Neuronal stem cell (in vitro differentiated cells): ENCODE data around the gene DACT2.

Experiments
- DNase-seq: peaks from one replicate; pipeline ENCODE4 v3.0.0-alpha.2; 2013; ENCODE audit warnings: low spot score
- H2AFZ ChIP-seq: one replicate; pipeline ENCODE4 v1.6.1; 2013; ENCODE audit warnings: mild to moderate bottlenecking, low read length, inconsistent platforms
- H2AK5ac ChIP-seq: 2 replicates; pipeline ENCODE4 v1.6.1; 2013; ENCODE audit warnings: low read depth, mild to moderate bottlenecking, inconsistent platforms, low read length, moderate library complexity, mixed read lengths
- H2BK120ac ChIP-seq: 2 replicates; pipeline ENCODE4 v1.6.1; 2013; ENCODE audit warnings: low read depth, mild to moderate bottlenecking, inconsistent platforms, low read length, moderate library complexity, mixed read lengths
- H2BK12ac ChIP-seq: one replicate; pipeline ENCODE4 v1.6.1; 2013; ENCODE audit warnings: low read length, inconsistent platforms
- H2BK15ac ChIP-seq: 2 replicates; pipeline ENCODE4 v1.6.1; 2013; ENCODE audit warnings: mild to moderate bottlenecking, low read length, inconsistent platforms, mixed read lengths
- H2BK5ac ChIP-seq: one replicate; pipeline ENCODE4 v1.6.1; 2013; ENCODE audit warnings: inconsistent platforms, mild to moderate bottlenecking, low read length, moderate library complexity
- H3K14ac ChIP-seq: one replicate; pipeline ENCODE4 v1.6.1; 2013; ENCODE audit warnings: low read length, inconsistent platforms
- H3K18ac ChIP-seq: 2 replicates; pipeline ENCODE4 v1.6.1; 2013; ENCODE audit warnings: low read length, inconsistent platforms
- H3K23ac ChIP-seq: 2 replicates; pipeline ENCODE4 v1.6.1; 2013; ENCODE audit warnings: low read depth, mild to moderate bottlenecking, mixed read lengths, low read length, inconsistent platforms; ENCODE audit not compliant: poor library complexity
- H3K27ac ChIP-seq: replicated peaks from 3 replicates; pipeline ENCODE4 v1.5.1; 2013; ENCODE audit warnings: low read length, inconsistent platforms
- H3K27me3 ChIP-seq, 3 experiments: 2 replicates each; pipeline ENCODE4 v1.6.1; 2013; ENCODE audit warnings: low read length in 3 of 3, mild to moderate bottlenecking in 2 of 3, inconsistent platforms in 1 of 3, low read depth in 1 of 3, mixed read lengths in 1 of 3, moderate library complexity in 1 of 3; ENCODE audit not compliant: control insufficient read depth in 3 of 3, insufficient read depth in 3 of 3
- H3K36me3 ChIP-seq, 2 donors: replicated peaks in 1 of 2; 2 replicates each; pipeline ENCODE4 v1.6.1; 2013; ENCODE audit warnings: low read length in 2 of 2; ENCODE audit not compliant: control insufficient read depth in 2 of 2, insufficient read depth in 2 of 2
- H3K4ac ChIP-seq: 2 replicates; pipeline ENCODE4 v1.6.1; 2013; ENCODE audit warnings: inconsistent platforms, mild to moderate bottlenecking, low read length, moderate library complexity
- H3K4me1 ChIP-seq, 2 donors: 1 replicate in 1 of 2; 2 replicates in 1 of 2; pipeline ENCODE4 v1.6.1; 2013; ENCODE audit warnings: low read length in 2 of 2, low read depth in 1 of 2; ENCODE audit not compliant: control insufficient read depth in 2 of 2, insufficient read depth in 1 of 2
- H3K4me2 ChIP-seq: one replicate; pipeline ENCODE4 v1.6.1; 2013; ENCODE audit warnings: mild to moderate bottlenecking, low read length, inconsistent platforms; ENCODE audit not compliant: insufficient read depth, poor library complexity, severe bottlenecking
- H3K4me3 ChIP-seq, 2 donors: 2 replicates each; pipeline ENCODE4 v1.5.1; 2013; ENCODE audit warnings: low read length in 2 of 2, mild to moderate bottlenecking in 2 of 2, inconsistent platforms in 1 of 2, moderate library complexity in 1 of 2
- H3K79me1 ChIP-seq: one replicate; pipeline ENCODE4 v1.6.1; 2013; ENCODE audit warnings: low read depth, mild to moderate bottlenecking, inconsistent platforms, low read length, moderate library complexity
- H3K9ac ChIP-seq: one replicate; pipeline ENCODE4 v1.6.1; 2013; ENCODE audit warnings: mild to moderate bottlenecking, low read depth, low read length, inconsistent platforms; ENCODE audit not compliant: poor library complexity
- H3K9me3 ChIP-seq, 2 donors: replicated peaks in 1 of 2; 2 replicates each; pipeline versions ENCODE3 to v1.6.1; 2013; ENCODE audit warnings: low read length in 2 of 2, mild to moderate bottlenecking in 2 of 2, inconsistent platforms in 1 of 2, low read depth in 1 of 2, mixed read lengths in 1 of 2, moderate library complexity in 1 of 2; ENCODE audit not compliant: control insufficient read depth in 2 of 2, insufficient read depth in 1 of 2
- H4K8ac ChIP-seq: one replicate; pipeline ENCODE4 v1.6.1; 2013; ENCODE audit warnings: low read depth, mild to moderate bottlenecking, inconsistent platforms, low read length, moderate library complexity
- H4K91ac ChIP-seq: one replicate; pipeline ENCODE4 v1.6.1; 2013; ENCODE audit warnings: low read length, low read depth, mild to moderate bottlenecking, inconsistent platforms; ENCODE audit not compliant: poor library complexity
- WGBS, 2 donors: extraction: QIAGEN DNeasy Blood & Tissue Kit; methylation state at CpG; one replicate each; pipeline ENCODE4 v1.1.7; 2013; ENCODE audit warnings: missing lambda C conversion rate in 2 of 2, mixed read lengths in 1 of 2; ENCODE audit not compliant: insufficient read length in 2 of 2, insufficient replicate concordance in 1 of 2; ENCODE audit errors: extremely low coverage in 2 of 2; 5-methylcytosine and 5-hydroxymethylcytosine counted together

Gene DACT2

DNA sequence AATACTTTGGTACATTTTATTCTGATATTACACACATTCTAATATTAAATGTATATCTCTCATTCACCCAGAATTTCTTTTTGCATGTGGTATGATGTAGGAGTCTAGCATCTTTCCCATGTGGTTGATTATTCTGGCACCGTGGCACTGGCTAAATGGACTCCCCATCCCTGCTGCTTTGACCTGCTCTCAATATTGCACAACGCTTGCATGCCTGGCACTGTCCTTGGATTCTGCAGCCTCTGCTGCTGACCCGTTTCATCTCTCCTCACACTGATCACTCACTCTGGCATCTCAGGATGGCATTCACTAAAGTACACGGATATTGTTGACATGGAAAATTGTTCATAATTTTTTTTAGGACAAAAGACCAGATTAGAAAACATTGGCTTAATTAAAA, 11.5 kb upstream of the DACT2 start:
- Histone ChIP-seq H3K27me3 (no peaks in the 10 kb centered on the region), H2BK12ac (no peak overlapping the region), H4K8ac (no peak overlapping the region), H3K4me2 (no peak overlapping the region), H3K23ac (no peak overlapping the region), H3K9ac (no peak overlapping the region), H3K18ac (no peak overlapping the region), H3K4me3 (peak overlapping the region in 1 of 2 donors; percentile 7), H3K36me3 (no peaks in the 10 kb centered on the region), H3K9me3 (no peaks in the 10 kb centered on the region), H2BK15ac (no peak overlapping the region), H3K14ac (no peak overlapping the region), H4K91ac (no peak overlapping the region), H2AFZ (no peak overlapping the region), H3K4ac (no peak overlapping the region), H2AK5ac (no peak overlapping the region), H3K27ac (no peak overlapping the region), H2BK5ac (no peak overlapping the region), H3K79me1 (no peaks in the 10 kb centered on the region), H3K4me1 (peaks cover 9 to 13% of the 10 kb centered on the region in 2 donors), H2BK120ac (no peak overlapping the region)
- no peak for DNase-seq
- WGBS, 2 donors: no CpG with 5 or more reads among the region's 4 CpGs

- Histone ChIP-seq H3K4me2 (no peak overlapping the region), H4K8ac (no peak overlapping the region), H3K79me1 (no peaks in the 10 kb centered on the region), H3K4ac (no peak overlapping the region), H2BK15ac (no peak overlapping the region), H3K9ac (no peak overlapping the region), H2BK12ac (no peak overlapping the region), H3K23ac (no peak overlapping the region), H3K18ac (no peak overlapping the region), H2BK120ac (no peak overlapping the region), H3K4me1 (peaks cover 12 to 16% of the 10 kb centered on the region in 2 donors), H3K9me3 (no peaks in the 10 kb centered on the region), H2AFZ (no peak overlapping the region), H4K91ac (no peak overlapping the region), H2AK5ac (no peak overlapping the region), H3K27ac (no peak overlapping the region), H2BK5ac (no peak overlapping the region), H3K14ac (no peak overlapping the region), H3K36me3 (no peaks in the 10 kb centered on the region), H3K27me3 (no peaks in the 10 kb centered on the region), H3K4me3 (no peak overlapping the region)
- WGBS, 2 donors: no CpG with 5 or more reads among the region's 10 CpGs
- no peak for DNase-seq
Observed at GRCh38 chr6:168330403-168330802, 10.8 kb upstream of the DACT2 start.

DNA sequence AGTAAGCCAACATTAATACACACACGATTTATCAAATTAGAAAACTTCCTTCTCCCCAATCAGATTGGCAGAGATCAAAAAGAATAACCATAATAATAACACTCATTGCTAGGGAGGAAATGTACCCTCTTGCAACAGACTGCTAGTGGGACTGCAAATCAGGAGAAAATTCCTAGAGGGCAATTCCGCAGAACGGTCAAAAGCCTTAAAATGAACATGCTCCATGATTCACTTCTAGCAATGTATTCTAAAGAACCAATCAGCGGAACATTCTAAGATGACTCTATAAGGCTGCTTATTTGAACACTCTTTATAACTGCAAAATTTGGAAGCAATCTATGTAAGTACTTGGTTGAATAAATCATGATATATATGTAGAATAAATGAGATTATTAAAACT, 8.5 kb upstream of the DACT2 start:
- Histone ChIP-seq H2AK5ac (no peak overlapping the region), H3K14ac (no peak overlapping the region), H3K9ac (no peak overlapping the region), H2BK12ac (no peak overlapping the region), H3K27me3 (no peaks in the 10 kb centered on the region), H4K91ac (no peak overlapping the region), H4K8ac (no peak overlapping the region), H3K9me3 (no peaks in the 10 kb centered on the region), H2AFZ (no peak overlapping the region), H3K4me3 (no peak overlapping the region), H3K23ac (no peak overlapping the region), H3K18ac (no peak overlapping the region), H2BK15ac (no peak overlapping the region), H2BK5ac (no peak overlapping the region), H3K4me1 (peaks cover 12% of the 10 kb centered on the region in 2 donors), H3K36me3 (no peaks in the 10 kb centered on the region), H3K79me1 (no peaks in the 10 kb centered on the region), H3K4me2 (no peak overlapping the region), H3K4ac (no peak overlapping the region), H3K27ac (no peak overlapping the region), H2BK120ac (no peak overlapping the region)
- DNase-seq: no peak
- WGBS, 2 donors: no CpG with 5 or more reads among the region's 4 CpGs

DNA sequence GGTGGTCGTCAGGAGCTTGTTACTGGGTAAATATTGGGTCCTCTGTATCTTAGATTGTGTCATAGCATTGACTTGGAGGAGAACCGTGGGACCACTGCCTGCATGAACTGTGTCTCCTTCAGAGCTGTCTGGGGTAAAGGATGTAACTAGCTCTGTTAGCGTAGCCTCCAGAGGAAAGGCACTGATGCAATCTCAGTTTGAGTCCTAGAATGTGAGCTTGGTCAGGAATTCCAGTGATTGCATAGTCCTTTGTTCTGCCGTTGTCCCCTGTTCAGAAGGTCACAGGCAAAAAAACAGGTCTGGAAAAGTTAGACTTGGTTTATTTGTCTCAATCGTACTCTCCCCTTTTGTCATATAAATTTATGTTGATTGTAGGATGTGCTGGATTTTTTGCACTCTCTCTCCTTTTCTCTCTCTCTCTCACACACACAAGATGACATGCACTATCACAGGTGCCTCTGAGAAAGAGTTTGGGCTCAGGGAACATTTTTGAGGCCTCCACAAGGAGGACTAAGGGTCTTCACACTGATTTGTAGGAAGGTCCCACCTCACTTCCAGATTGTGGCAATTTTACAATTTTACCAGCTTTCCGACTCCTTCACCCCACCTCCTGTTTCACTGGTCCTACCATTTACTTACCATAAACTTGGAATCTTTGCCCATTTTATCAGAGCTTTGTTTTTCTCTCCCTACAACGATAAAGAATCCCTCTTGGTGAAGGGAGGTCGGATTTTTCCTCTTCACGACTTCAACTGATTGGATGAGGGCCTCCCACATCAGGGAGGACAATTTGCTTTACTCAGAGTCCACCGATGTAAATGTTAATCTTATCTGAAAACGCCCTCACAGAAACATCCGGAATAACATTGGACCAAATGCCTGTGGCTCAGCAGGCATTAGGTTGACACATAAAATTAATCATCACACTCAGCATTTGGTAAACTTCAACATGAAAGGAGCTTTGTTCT, 7.0 kb upstream of the DACT2 start:
- H3K23ac ChIP-seq: no peak overlapping the region
- H3K4me1 ChIP-seq: peaks cover 8 to 12% of the 10 kb centered on the region in 2 donors
- no peak overlapping the region for H2BK12ac ChIP-seq
- no peak overlapping the region for H2BK5ac ChIP-seq
- no peak overlapping the region for H3K27ac ChIP-seq
- H3K4me2 ChIP-seq: no peak overlapping the region
- H3K9ac ChIP-seq: no peak overlapping the region
- peak overlapping the region; percentile 69 for H2AFZ ChIP-seq
- H3K36me3 ChIP-seq: no peaks in the 10 kb centered on the region
- WGBS, 2 donors: no CpG with 5 or more reads among the region's 12 CpGs
- H4K91ac ChIP-seq: no peak overlapping the region
- H3K79me1 ChIP-seq: no peaks in the 10 kb centered on the region
- H2BK120ac ChIP-seq: no peak overlapping the region
- H4K8ac ChIP-seq: no peak overlapping the region
- H3K18ac ChIP-seq: no peak overlapping the region
- H3K4me3 ChIP-seq: no peak overlapping the region
- no peak overlapping the region for H2AK5ac ChIP-seq
- no peak overlapping the region for H3K14ac ChIP-seq
- H2BK15ac ChIP-seq: no peak overlapping the region
- H3K9me3 ChIP-seq: peaks cover 0 to under 1% of the 10 kb centered on the region in 2 donors
- DNase-seq: no peak
- no peak overlapping the region for H3K4ac ChIP-seq
- H3K27me3 ChIP-seq: no peaks in the 10 kb centered on the region
